HepG2 (cell line): ENCODE results near the gene BICRAL. TPM values are rescaled to one million over a fixed set of nuclear protein-coding genes. Genes with fewer than 3 reads are reported as not detected.

ENCODE experiments used
- ATF3 ChIP-seq: sonication (generic); formaldehyde crosslinking; IDR thresholded peaks from 2 replicates; pipeline ENCODE4 v1.4.0; 2020; ENCODE audit warnings: missing genetic modification reagents
- ERF ChIP-seq: IDR thresholded peaks from 2 replicates; pipeline ENCODE4 v1.6.1; 2018; ENCODE audit warnings: missing biosample characterization, missing genetic modification reagents
- GATA4 ChIP-seq: sonication (generic); IDR thresholded peaks from 2 replicates; pipeline ENCODE4 v1.6.1; 2016; ENCODE audit warnings: antibody characterized with exemption, low read depth, borderline replicate concordance
- GATAD2A ChIP-seq: IDR thresholded peaks from 2 replicates; pipeline ENCODE4 v1.6.1; 2016
- GFI1 ChIP-seq: sonication (generic); formaldehyde crosslinking; IDR thresholded peaks from 2 replicates; pipeline ENCODE4 v1.5.0; 2020; ENCODE audit warnings: missing genetic modification reagents, mild to moderate bottlenecking, borderline replicate concordance
- IRF2 ChIP-seq: IDR thresholded peaks from 2 replicates; pipeline ENCODE4 v1.6.1; 2018; ENCODE audit warnings: missing genetic modification reagents, missing compliant biosample characterization
- MAZ ChIP-seq, 2 experiments: sonication (generic) in 1 of 2; formaldehyde crosslinking in 1 of 2; IDR thresholded peaks; 2 replicates each; pipeline versions ENCODE4 v1.5.0 to v1.6.1; 2012 to 2020; ENCODE audit warnings: low read depth in 2 of 2, mild to moderate bottlenecking in 2 of 2, borderline replicate concordance in 1 of 2, improper control_type of control experiment in 1 of 2, low read length in 1 of 2, missing genetic modification reagents in 1 of 2, moderate library complexity in 1 of 2
- MBD4 ChIP-seq: IDR thresholded peaks from 2 replicates; pipeline ENCODE4 v1.6.1; 2012; ENCODE audit warnings: low read length, inconsistent platforms, borderline replicate concordance
- MEF2D ChIP-seq: sonication (generic); formaldehyde crosslinking; IDR thresholded peaks from 2 replicates; pipeline ENCODE4 v1.5.1; 2020; ENCODE audit warnings: mild to moderate bottlenecking, missing genetic modification reagents
- PHF21A ChIP-seq: sonication (generic); formaldehyde crosslinking; IDR thresholded peaks from 2 replicates; pipeline ENCODE4 v1.5.0; 2020; ENCODE audit warnings: mild to moderate bottlenecking, missing genetic modification reagents
- U2AF1 ChIP-seq: fragments of 200-400 bp; formaldehyde crosslinking; optimal IDR thresholded peaks from 2 replicates; pipeline ENCODE3; 2017; ENCODE audit warnings: mild to moderate bottlenecking, low read depth, low read length
- ZBTB33 ChIP-seq: sonication (generic); formaldehyde crosslinking; IDR thresholded peaks from 2 replicates; pipeline ENCODE4 v1.4.0; 2020; ENCODE audit warnings: missing genetic modification reagents
- ZBTB37 ChIP-seq: sonication (generic); formaldehyde crosslinking; IDR thresholded peaks from 2 replicates; pipeline ENCODE4 v1.4.0; 2020; ENCODE audit warnings: mild to moderate bottlenecking, missing genetic modification reagents
- ZBTB40 ChIP-seq, 2 experiments: fragments of 450-650 bp in 1 of 2; sonication (generic) in 1 of 2; formaldehyde crosslinking in 1 of 2; IDR thresholded peaks; 2 replicates each; pipeline versions ENCODE4 v1.6.1 to v1.8.0; 2016 to 2022; ENCODE audit warnings: antibody characterized with exemption in 1 of 2, mild to moderate bottlenecking in 1 of 2, missing genetic modification reagents in 1 of 2
- ZMYM4 ChIP-seq: sonication (generic); formaldehyde crosslinking; IDR thresholded peaks from 2 replicates; pipeline ENCODE4 v1.8.1; 2023; ENCODE audit warnings: mild to moderate bottlenecking, missing genetic modification reagents
- ZNF335 ChIP-seq: sonication (generic); formaldehyde crosslinking; IDR thresholded peaks from 2 replicates; pipeline ENCODE4 v1.4.0; 2020; ENCODE audit warnings: missing genetic modification reagents
- ZNF788 ChIP-seq: sonication (generic); formaldehyde crosslinking; IDR thresholded peaks from 2 replicates; pipeline ENCODE4 v1.5.0; 2020; ENCODE audit warnings: mild to moderate bottlenecking, missing genetic modification reagents, borderline replicate concordance
- polyA plus RNA-seq, 8 experiments: library from polyadenylated mRNA; depleted of rRNA in 3 of 8; stranded (reverse) in 7 of 8; unstranded in 1 of 8; fragments of >200 nt; fragmentation: Illumina TruSeq in 4 of 8; extraction: Trizol in 4 of 8; gene quantifications; 2 replicates each; pipeline versions ENCODE4 v1.2.1 to v1.2.3, GENCODE V29; 2011 to 2016; ENCODE audit warnings: low read depth in 4 of 8, missing spikeins in 1 of 8, mixed read lengths in 1 of 8; ENCODE audit not compliant: insufficient read depth in 1 of 8
- total RNA-seq, 5 experiments: library from RNA; depleted of rRNA; stranded (reverse); fragments of >200 nt; fragmentation: Illumina TruSeq; extraction: Trizol; gene quantifications; 2 replicates each; pipeline ENCODE4 v1.2.3, GENCODE V29; 2016; ENCODE audit warnings: low read depth in 1 of 5

BICRAL gene
- total and polyA plus RNA-seq, 2 of the 13 experiments (the other 11 are each of a cell fraction or from before 2014, with no cell fraction given), result 5.0 to 13.5 TPM

- TF ChIP-seq ZBTB33 (CRISPR knock-in tag) (peak; percentile 49; the same call in 1 of the 2 replicates), ZBTB40 (IDR thresholded peaks at IDR 0.05) (no peak), ZBTB40 (CRISPR knock-in tag; IDR thresholded peaks at IDR 0.05) (peak; percentile 61), ZNF788 (peak; percentile 62; the same call in 1 of the 2 replicates), ZNF335 (CRISPR knock-in tag) (0 out of 2 replicates have a peak, but pooled peaks have one; percentile 49), IRF2 (CRISPR knock-in tag) (peak; percentile 82), GFI1 (CRISPR knock-in tag) (0 out of 2 replicates have a peak, but pooled peaks have one; percentile 26), ATF3 (CRISPR knock-in tag) (no peak), GATAD2A (CRISPR knock-in tag) (peak; percentile 77), GATA4 (0 out of 2 replicates have a peak, but pooled peaks have one; percentile 13), MAZ (IDR thresholded peaks at IDR 0.05; ENCODE audit: borderline replicate concordance, low read depth, low read length) (no peak), MAZ (CRISPR knock-in tag; IDR thresholded peaks at IDR 0.05; ENCODE audit: low read depth) (0 out of 2 replicates have a peak, but pooled peaks have one; percentile 39), ERF (CRISPR knock-in tag) (peak; percentile 75; the same call in 1 of the 2 replicates), ZMYM4 (CRISPR knock-in tag) (no peak), PHF21A (CRISPR knock-in tag) (peak; percentile 57; the same call in 1 of the 2 replicates), ZBTB37 (CRISPR knock-in tag) (0 out of 2 replicates have a peak, but pooled peaks have one; percentile 52), MBD4 (peak; percentile 44; the same call in 1 of the 2 replicates), MEF2D (CRISPR knock-in tag) (peak; percentile 44), U2AF1 (no peak)
These were observed 119.7 kb downstream of the BICRAL start (continued) for GRCh38 chr6:42901538-42901957.
